HG03565 (cell line): Measurements from ENCODE around the gene MOV10L1.
"Not testable (repeated sequence)": the region's sequence is repeated elsewhere in the genome, so short reads cannot be mapped to it uniquely, and the experiment has no call there.

Experiments
- ATAC-seq: cut with Tn5 transposase; IDR thresholded peaks from one replicate; pipeline ENCODE4 v1.9.1; 2021; ENCODE audit warnings: mild to moderate bottlenecking, moderate library complexity; ENCODE audit not compliant: unreplicated experiment

The MOV10L1 gene

DNA sequence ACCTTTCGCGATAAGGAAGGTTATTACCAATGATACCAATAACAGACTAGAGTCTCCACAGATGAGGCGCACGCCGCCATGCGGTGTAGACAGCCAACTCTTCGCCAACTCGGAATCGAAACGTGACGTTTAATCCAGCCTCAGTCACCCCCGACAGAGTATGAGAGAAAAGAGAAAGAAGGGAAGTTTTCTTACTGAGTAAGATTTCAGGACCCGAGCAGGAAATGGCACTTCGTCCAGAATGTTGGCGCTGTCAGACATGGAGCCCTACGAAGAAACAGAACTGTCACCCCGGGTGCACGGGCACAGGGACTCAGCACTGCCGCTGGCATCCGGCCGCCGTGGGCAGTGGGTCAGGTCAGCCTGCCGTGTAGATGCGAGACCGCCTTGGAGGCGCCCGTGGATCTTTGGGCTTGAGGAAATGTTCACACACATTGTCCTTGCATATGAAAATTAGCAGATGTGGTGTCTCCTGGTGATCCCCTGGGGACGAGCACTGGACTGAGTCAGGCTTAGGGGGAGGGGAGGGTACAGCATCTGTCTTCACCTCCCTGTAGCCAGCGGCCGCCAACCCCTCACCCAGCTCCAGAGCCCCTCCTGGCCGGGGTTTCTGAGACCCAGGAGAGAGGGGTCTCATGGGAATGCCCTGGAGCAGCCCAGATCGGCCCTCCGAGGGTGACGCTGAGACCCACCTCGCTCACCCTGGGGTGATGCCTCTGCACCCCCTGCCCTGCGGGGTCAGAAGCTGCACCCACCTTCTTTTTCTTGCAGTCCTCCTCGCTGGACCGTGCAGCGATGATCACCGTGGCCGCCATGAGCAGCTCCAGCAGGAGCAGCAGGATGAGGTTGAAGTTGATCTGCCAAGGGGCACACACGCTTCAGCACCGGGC, 12.9 kb upstream of the MOV10L1 start:
- no peak for ATAC-seq

DNA sequence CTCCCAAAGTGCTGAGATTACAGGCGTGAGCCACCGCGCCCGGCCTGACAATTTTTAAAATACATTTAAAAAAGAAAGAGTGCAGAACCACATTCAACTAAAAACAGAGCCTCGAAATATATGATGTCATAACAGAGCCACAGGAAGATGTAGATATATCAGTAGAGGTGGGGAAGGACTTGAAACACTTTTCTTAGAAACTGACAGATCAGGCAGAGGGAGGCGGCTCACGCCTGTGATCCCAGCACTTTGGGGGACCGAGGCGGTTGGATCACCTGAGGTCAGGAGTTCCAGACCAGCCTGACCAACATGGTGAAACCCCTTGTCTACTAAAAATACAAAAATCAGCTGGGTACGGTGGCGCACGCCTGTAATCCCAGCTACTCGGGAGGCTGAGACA, 11.6 kb upstream of the MOV10L1 start:
- ATAC-seq, result no peak

DNA sequence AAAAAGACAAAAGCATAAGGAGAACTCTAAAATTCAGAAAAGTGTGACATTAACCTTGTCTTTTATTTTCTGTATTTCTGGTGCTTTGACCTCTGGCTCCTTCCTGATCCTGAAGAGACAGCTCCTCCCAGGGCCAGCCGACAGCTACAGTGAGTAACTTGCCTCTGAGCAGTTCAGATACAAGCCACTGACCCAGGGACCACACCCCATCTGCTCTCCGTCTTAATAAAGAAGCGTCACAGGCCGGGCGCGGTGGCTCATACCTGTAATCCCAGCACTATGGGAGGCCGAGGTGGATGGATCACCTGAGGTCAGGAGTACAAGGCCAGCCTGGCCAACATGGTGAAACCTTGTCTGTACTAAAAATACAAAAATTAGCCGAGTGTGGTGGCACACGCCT, 11.0 kb upstream of the MOV10L1 start:
- ATAC-seq, result no peak

DNA sequence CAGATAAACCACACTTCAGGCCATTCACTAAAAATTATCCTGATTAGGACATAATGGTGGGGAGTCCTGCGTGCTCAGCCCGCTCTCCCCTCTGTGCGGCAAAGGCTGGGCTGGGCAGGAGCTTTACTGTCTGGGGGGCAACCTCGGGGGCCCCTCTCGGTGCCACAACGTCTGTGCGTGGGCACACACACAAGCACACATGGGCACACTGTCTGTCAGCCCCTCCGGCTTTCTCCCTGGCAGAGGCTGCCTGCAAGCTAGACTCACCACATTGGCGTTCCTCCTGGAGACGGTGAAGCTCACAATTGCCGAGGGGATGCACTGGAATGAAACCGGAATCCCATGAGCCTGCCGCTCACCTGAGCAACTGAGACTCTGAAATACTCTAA, 9.7 kb upstream of the MOV10L1 start:
- ATAC-seq, result no peak

DNA sequence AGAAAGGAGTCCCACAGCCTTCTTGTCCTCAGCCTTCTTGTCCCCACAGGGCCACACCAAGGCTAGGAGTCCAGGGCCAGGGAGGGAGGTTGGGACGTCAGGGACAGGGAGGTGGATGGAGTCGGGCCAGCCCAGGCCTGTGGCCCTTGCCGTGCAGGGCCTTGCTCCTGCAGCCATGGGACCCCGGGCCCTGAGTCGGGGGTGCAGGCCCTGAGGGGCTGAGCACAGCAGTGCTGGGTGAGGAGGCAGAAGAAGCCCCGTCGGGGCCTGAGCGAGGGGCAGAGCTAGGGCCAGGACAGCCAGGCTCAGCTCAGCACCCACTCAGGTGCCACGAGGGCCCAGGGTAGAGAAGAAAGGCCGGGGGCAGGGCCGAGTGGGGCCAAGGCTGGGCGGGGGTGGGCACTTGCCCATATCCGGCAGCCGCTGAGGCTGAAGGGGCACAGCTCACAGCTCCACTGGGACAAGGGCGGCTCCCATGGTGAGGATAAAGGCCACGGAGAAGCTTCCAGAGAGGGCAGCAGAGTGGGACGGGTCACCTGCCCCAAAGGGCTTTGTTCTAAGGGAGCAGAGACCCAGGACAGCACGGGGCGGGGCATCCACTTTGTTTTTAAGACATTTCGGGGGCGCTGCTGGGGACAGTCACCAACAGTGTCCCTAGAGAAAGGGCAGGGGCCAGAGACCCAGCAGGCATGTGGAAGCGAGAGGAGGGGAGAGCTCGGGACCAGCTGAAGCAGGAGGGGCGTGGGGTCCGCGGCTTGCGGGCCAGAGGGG, 8.2 kb upstream of the MOV10L1 start:
- ATAC-seq, result no peak

DNA sequence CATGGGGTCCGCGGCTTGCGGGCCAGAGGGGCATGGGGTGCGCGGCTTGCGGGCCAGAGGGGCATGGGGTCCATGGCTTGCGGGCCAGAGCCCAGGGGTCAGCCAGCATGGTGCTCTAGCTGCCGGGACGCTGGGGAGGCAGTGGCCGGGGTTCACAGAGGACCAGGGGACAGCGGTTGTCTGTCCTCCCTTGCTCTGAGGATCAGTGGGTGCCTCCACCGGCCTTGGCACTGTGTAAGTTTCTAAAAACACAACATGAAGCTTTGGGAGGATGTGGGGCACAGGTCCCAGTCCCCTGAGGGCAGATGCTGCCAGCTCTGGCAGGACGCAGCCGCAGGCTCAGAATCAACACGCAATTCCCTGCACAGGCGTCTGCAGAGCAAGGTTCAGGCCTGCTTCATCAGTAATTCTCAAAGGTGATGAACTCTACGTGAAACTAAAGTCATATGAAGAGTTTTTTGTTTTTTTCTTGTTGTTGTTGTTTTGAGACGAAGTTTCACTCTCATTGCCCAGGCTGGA, 7.5 kb upstream of the MOV10L1 start:
- ATAC-seq, result no peak

DNA sequence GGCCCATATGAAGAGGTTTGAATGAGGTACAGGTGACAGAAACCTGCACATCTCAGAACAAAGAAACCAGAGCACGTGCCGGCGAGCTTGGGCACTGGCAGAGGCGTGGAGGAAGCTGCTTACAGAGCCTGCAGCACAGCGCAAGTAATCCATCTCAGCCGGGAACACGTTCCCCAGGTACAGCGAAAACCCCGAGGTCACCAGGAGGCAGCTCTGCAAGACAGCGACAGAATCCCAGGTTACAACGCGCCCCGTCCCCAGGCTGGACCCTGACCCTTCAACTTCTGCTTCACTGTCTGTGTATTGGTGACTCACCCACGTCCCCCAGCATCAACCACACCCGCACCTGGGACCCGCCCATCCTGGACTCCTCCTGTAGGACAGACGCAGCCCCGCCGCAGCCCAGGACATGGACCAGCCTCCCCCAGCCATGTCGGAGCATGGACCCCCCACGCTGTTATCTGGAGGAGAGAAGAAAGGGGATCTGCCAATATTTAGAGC, 6.8 kb upstream of the MOV10L1 start:
- no peak for ATAC-seq

DNA sequence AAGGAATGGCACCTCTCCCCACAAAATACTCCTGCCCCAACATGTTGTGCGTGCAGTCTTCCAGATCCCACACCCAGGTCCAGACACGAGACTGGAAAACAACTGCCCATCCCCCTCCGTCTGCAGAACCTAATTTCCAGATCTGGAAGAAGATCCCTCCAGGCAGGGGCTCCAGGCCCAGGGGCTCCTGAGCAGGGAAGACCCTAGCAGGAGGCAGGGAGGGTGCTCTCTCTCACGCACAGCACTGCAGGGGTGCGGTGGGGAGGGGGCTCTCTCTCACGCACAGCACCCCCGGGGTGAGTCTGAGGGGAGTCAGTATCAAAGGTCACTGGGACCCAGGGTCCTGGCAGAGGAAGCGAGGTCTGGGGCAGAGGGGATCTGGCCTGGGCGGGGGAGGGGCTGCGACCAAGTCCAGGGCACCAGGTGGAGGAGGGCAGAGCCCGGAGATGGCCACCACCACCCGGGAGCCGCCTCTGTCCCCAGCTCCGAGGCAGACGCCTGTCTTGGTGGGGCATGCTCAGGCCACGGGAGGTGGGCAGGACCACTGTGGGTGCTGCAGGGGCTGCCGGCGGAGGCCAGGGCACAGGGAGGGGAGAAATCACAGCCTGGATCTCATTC, 6.2 kb upstream of the MOV10L1 start:
- ATAC-seq, result no peak

DNA sequence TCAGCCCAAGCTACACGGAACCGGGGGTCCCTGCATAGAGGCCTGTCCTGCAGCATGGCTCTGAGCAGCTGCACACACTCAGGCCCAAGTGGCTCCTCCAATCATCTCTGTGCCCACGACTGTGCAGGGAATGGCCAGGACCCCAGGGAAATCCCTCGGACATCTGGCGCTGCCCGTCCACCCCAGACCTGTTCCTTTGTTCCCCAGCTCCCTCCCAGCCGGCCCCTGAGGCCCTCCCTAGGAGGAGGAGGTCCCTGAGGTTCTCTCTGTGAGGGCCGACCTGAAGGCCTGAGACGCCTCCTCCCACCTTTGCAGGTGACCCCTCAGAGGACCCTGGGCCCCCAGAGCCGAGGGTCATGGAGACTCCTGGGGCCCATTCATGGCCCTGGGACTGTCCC, 5.7 kb upstream of the MOV10L1 start:
- no peak for ATAC-seq

DNA sequence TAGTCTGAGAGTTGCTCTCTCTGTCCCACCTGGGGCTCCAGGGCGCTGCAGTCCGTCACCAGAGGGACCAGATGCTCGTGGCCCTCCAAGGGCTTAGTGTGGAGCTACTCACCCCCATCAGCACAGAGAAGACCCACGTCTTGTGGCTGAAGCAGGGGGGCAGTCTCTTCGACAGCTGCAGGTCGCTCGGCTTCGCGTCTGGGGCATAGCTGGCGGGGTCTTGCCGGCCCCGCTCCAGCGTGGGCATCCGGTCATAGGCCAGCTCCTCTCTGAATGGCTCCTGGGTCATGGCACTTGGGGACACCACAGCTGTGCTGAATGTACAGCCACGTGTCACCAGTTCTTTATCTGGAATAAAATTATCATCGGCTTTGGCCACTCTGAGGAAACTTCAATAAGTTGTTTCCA, 5.2 kb upstream of the MOV10L1 start:
- ATAC-seq, result no peak

DNA sequence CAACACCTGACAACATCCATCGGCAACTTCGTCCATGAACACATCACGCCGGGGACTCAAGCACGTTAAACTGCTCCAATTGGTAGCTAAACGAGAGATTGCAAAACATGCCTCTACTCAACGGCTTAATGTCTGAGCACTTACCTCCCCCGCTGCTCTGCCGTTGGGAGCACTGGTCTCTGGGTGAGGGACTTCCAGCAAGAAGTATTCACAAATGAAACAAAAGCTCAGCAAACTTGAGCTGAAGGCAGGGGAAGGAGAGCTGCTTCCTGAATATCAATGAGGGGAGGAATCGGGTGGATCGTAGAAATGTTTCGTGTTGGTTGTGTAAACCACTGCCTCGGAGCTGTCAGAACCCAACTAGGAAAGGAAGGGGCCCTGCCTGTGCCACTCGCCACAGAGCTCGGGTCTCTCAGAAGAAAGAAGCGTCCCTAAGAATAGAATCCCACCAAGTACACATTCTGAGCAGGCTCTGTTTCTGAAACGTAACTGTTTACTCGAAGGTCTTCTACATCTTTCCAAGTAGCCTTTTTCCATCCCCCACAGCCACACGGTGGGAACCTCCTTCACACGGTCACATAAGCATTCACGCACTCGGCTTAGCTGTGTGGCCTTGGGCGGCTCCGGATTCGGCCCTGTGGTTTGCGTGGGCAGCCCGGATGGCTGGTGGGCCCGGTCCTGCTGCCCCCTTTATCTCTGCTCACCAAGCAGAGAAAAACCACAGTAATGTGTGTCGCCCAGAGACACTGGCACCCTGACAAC, 4.4 kb upstream of the MOV10L1 start, which contains the start of gene MLC1:
Gene MLC1 (minus strand): TSS at position 216 of the 762 bp plus-strand sequence. CDS start 524 bp downstream, outside the sequence.
- ATAC-seq, result no peak

DNA sequence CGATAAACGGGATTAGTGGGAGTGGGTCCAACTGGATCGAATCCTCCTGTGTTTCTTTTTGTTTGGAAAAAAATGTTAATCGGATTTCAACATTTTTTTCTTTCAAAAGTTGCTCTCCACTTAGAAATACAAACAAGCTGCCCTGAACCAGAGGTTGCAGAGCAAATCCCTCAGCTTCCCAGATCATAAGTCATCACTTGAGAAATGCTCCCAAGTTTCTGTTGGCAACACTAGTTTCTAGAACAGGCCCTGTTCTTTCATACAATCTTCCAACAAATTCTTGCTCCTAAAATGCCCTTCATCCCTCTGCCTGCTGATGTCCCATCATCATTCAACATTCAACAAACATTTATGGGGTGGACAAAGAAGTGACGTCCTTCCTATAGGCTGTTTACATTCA, 3.3 kb upstream of the MOV10L1 start:
- ATAC-seq, result no peak

DNA sequence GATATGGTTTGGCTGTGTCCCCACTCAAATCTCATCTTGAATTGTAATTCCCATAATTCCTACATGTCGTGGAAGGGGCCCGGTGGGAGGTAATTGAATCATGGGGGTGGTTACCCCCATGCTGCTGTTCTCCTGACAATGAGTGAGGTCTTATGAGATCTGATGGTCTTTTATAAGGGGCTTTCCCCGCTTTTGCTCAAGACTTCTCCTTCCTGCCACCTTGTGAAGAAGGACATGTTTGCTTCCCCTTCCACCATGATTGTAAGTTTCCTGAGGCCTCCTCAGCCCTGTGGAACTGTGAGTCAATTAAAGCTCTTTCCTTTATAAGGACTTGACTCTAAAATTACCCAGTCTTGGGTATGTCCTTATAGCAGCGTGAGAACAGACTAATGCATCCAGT, 2.8 kb upstream of the MOV10L1 start:
- ATAC-seq, result not testable (repeated sequence)

DNA sequence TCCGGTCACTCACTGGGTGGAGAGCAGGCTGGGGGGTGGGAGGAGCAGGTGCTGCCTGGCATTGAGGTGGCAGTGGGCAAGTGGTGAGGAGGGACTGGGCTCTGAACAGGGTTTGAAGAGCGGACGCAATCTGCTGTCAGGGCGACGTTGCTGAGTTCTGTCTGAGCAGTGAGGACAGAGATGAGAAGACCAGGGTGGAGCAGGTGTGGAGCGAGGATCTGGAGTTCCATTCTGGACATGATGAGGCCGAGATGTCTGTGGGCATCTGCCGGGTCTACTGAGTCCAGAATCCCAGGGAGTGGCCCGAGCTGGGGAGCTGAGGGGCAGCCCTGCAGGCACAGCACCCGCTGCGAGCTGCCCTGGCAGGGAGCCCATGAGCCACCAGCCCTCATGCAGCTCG, 2.2 kb upstream of the MOV10L1 start:
- no peak for ATAC-seq

DNA sequence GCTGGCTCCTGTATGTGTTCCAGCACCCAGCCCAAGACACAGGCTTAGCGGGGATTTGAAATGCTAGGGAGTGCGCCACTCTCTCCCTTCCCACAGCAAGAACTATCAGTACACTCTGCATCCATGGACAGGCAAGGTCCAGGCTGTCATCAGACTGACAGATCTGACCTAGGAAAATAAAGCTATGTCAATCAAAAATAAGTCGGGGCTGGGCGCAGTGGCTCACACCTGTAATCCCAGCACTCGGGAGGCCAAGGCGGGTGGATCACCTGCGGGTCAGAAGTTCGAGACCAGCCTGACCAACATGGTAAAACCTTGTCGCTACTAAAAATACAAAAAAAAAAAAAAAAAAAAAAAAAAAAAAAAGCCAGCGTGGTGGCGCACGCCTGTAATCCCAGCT, 1.7 kb upstream of the MOV10L1 start:
- no peak for ATAC-seq

DNA sequence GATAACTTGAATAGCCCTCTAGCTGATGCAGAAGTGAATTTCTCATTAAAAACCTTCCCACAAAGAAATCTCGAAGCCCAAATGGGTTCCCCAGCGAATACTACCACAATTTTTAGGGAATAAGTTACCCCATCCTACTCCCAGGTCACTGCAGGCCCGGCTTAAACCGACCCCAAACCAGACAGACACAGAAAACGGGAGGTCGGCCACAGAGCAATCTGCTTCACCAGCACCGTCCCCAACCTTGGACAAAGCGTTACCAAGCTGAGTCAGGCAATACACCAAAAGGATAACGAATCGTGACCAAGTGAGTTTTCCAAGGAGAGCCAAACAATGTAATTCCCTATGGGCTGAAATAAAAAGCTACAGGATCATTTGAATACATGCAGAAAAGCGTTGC, 575 bp upstream of the MOV10L1 start:
- ATAC-seq, result no peak

DNA sequence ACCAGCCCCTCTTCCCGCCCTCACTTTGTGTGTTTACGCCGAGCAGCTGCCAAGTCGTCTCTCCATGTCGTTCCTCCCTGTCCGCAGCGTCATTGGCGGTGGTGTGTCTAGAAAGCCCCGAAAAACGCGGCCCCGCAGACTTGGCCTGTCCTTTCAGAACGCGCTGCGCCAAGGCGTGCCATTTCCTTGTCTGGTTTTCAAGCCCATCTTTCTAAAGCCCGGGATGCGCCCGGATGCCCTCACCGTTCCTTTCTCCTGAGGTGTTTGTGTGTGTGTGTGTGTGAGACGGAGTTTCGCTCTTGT, 557 bp downstream of the MOV10L1 start:
- ATAC-seq, result no peak

DNA sequence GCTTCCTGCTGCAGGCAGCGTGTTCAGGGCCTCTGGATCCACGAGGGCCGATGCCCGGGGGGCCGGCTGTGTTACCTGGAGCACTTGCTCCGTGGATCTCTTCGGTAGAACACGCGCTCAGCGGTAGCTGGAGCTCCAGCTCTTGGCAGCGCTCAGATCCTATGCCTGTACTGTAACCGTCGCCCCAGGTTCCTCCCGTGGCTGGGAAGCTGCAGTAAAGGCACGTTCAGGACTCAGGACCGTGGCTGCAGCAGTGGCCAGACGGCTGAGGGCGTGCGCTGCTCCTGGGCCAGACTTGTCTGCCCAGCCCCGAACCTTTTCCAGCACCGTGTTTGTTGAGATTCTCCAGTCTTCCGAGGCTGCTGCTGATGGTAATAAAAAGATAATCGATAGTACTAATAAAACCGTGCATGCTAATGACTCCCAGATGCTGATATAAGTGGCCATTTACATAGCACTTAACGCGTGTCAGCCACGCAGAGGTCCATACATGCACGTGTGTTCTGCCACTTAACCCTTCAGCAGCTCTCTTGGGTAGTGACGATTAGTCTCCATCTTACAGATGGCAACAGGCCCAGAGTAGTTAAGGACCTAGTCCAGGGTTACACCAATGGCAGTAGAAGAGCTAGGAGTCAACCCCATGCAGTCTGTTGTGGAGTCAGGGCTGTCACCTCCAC, 1.4 kb downstream of the MOV10L1 start:
- ATAC-seq, result no peak

DNA sequence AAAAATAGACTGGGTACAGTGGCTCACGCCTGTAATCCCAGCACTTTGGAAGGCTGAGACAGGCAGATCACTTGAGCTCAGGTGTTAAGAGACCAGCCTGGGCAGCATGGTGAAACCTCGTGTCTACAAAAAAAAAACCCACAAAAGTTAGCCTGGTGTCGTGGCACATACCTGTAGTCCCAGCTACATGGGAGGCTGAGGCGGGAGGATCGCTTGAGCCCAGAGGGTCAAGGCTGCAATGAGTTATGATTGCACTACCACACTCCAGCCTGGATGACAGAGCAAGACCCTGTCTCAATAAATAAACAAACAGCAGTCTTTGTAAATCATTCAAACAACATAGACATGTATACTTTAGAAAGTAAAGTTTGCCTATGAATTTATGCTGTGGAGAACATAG, 2.5 kb downstream of the MOV10L1 start:
- no peak for ATAC-seq

DNA sequence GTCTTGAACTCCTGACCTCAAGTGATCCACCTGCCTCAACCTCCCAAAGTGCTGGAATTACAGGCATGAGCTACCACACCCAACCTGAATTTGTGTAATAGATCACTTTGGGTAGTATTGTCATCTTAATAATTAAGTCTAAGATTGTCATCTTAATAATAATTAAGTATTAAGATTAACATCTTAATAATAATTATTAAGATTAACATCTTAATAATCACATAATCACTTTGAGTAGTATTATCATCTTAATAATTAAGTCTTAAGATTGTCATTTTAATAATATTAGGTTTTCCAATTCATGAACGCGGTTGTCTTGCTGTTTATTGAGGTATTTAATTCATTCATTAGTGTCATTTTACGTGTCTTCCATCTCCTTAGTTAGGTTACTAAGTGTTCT, 8.2 kb downstream of the MOV10L1 start:
- ATAC-seq, result no peak
